ENCODE results near the gene KDM2A.

KDM2A gene

GRCh38 chr11:67261946-67262681, 143.1 kb downstream of the KDM2A start:
- no peak for DNase-seq (ENCODE audit: low read depth)

- no peak for DNase-seq (ENCODE audit: low read depth)
These were observed 143.9 kb downstream of the KDM2A start for GRCh38 chr11:67262731-67263675.

DNA sequence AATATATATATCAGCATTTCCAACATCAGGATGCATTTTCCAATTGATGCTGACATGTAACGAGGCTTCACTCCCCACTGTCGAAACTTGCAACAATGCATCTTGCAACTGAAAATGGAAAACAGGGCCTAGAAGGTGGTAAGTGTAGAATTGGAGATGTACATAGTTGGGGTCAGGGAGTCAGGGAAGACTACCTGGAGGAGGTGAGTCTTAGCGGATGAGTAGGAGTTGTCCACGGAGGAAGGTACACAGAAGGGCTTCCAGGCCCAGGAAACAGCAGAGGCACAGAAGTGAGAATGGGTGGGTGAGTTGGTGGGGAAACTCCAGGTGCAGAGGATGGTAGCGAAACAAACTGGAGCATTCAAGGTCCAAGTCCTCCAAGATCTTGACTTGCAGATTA, 145.2 kb downstream of the KDM2A start:
- DNase-seq (ENCODE audit: low read depth): no peak

GRCh38 chr11:67264877-67265632, 146.0 kb downstream of the KDM2A start:
- DNase-seq (ENCODE audit: low read depth): no peak

DNA sequence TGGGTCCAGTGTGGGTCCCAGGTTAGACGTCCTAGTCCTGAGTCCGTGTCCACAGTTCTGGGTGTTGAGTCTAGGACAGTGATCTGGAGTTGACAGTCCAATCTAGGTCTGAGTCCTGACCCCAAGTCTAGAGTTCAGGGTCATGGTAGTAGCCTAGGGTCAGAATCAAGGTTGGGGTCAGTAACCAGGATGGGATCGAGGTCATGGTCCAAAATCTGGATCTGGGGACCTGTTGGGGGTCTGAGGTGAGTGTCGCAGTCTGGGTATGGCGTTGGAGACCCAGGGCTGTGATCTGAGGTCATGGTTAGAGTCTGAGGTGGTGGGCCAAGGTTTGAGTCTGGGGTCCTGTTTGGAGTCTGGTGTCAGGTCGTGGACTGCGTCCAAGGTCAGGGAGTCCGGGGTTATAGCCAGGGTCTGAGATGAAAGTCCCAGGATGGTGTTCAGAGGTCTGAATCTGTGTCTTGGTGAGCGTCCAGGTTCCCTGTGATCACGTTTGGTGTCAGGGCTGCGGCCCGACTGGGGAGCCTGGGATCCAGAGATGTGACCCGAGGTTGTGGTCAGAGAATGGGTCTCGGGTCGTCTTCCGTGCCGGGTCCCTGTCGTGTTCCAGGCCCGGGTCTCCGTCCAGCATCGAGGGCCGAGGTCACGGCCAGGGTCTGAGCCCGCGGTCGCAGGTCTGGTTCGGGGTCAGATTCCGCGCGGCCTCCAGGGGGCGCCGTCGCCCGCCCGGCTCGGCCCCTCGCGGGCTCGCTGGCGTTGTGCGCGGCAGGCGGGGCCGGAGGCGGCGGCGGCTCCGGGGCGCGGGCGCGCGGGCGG, 146.8 kb downstream of the KDM2A start:
- DNase-seq (ENCODE audit: low read depth): no peak

DNA sequence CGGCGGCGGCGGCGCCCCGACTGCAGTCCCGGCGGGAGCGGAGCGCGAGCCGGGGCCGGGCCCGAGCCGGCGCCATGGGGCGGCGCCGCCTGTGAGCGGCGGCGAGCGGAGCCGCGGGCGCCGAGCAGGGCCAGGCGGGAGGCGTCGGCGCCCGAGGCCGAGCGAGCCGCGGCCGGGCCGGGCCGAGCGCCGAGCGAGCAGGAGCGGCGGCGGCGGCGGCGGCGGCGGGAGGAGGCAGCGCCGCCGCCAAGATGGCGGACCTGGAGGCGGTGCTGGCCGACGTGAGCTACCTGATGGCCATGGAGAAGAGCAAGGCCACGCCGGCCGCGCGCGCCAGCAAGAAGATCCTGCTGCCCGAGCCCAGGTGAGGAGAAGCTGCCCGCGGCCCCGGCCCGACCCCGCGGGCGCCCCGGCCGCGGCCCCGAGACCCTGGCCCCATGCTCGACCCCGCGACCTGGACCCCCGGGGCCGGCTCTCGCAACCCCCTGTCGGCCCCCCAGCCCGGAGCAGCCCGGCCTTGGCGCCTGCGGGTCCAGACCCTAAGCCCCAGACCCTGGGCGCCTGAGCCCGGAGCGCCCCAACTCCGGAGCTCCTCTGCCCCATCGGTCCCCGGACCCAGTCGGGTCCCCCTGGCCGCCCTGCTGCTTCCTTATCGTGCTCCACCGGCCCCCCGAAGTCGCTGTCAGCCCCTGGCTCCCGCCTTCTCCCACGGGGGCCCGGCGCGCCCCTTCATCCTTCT, 147.6 kb downstream of the KDM2A start, which contains the start of gene GRK2:
Gene GRK2, plus strand, starts transcription at position 25 of the 739 bp plus-strand sequence. Its CDS starts 227 bp downstream, at position 252.
- DNase-seq (ENCODE audit: low read depth): no peak

- no peak for DNase-seq (ENCODE audit: low read depth)
These were observed 148.4 kb downstream of the KDM2A start for GRCh38 chr11:67267188-67268080.

- DNase-seq (ENCODE audit: low read depth): no peak
These were observed 149.3 kb downstream of the KDM2A start for GRCh38 chr11:67268081-67268961.

- DNase-seq (ENCODE audit: low read depth): no peak
These were observed 149.9 kb downstream of the KDM2A start for GRCh38 chr11:67268962-67269268.

- no peak for DNase-seq (ENCODE audit: low read depth)
These were observed 150.6 kb downstream of the KDM2A start for GRCh38 chr11:67269401-67270255.

GRCh38 chr11:67270256-67271204, 151.5 kb downstream of the KDM2A start:
- no peak for DNase-seq (ENCODE audit: low read depth)

GRCh38 chr11:67271205-67271540, 152.1 kb downstream of the KDM2A start:
- DNase-seq (ENCODE audit: low read depth): no peak

DNA sequence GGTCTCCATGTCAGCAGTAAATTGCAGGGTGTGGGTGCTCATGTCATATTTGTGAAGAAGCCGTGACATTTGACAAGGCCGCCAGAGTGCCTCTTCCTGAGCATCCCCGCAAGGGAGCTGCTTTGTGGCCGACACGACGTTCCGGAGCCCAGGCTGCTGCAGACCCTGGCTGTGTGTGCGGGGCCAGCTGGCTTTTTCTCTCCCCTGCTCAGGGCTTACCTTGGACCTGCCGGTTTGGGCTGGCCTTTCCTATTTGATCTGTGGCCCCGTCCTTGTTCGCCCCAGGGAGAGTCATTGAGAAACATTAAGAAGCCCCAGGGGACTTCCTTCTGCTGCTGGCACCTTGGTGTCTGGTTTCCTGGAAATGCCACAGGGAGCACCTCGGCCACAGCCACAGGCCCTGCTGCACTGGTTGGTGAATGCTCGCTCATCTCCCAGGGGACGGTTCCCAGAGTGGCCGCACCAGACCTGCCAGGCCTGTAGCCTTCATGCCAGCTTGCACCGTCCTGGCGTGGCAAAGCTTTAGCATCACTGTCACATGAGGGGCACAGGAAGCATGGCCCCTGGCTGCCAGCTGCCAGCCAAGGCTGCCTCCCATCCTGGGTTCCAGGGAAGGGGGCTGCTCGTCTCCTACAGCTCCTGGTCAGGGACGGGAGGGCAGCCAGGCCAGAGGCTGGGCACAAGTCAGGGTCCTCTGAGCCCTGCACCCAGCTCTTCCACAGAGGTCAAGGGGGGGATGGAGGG, 152.7 kb downstream of the KDM2A start:
- no peak for DNase-seq (ENCODE audit: low read depth)

- DNase-seq (ENCODE audit: low read depth): no peak
These were observed 153.5 kb downstream of the KDM2A start for GRCh38 chr11:67272327-67273259.
